Inflammatory macrophage treated with lipopolysaccharide for 4 hours (primary cell): ENCODE measurements around the gene FOXJ2.
A peak's percentile ranks its signal among the peaks of the same experiment; 100 is the strongest.
"Not testable (repeated sequence)": the region's sequence is repeated elsewhere in the genome, so short reads cannot be mapped to it uniquely, and the experiment has no call there.

Experiments used
- DNase-seq: peaks from one replicate; pipeline ENCODE4 v3.0.0-alpha.2; 2020

The FOXJ2 gene

GRCh38 chr12:8032242-8033152 is at the start of gene FOXJ2:
Gene FOXJ2, plus strand, starts transcription at chr12:8032716. Its CDS starts 7,117 bp downstream, at chr12:8039833.
- DNase-seq: peak; percentile 70

- DNase-seq: not testable (repeated sequence)
Observed at GRCh38 chr12:7983019-7983418, 49.5 kb upstream of the FOXJ2 start.

GRCh38 chr12:7983460-7983859 is 49.1 kb upstream of the FOXJ2 start:
- not testable (repeated sequence) for DNase-seq

- DNase-seq: no peak
Observed at GRCh38 chr12:7984900-7985299, 47.6 kb upstream of the FOXJ2 start.

- DNase-seq: no peak
Observed at GRCh38 chr12:7985802-7986418, 46.6 kb upstream of the FOXJ2 start.

DNA sequence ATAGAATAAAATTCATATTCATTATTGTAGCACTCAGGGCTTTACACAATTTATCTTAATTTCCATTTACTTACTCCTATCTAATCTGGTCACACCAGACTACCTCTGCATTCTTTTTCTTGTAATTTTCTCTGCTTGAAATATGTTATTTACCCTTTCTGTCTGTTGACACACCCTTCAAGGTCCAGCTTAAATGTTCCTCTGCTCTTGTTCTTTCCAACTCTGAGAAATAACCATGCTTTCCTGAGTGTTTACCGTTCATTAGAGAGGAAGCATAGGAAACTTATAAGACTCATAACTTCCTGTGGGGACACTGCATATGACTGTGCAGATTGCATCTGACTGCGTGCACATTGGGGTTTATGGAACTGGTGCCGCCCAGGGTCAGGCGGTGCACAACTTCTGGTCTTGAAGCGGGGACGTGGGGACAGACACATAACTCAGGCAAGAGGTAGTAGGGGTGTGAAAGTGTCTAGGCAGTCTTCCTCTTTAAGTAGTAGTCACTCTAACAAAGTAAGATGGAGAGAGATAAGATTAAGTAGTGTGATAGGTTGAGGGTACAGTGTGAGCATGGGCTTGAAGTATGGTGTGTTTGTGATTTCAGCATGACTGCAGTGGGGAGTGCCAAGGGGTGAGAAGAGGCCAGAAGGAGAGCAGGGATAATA is 42.6 kb upstream of the FOXJ2 start:
- peak; percentile 97 for DNase-seq

GRCh38 chr12:7991535-7991934 is 41.0 kb upstream of the FOXJ2 start:
- DNase-seq: no peak

- peak; percentile 17 for DNase-seq
Observed at GRCh38 chr12:7994731-7995205, 37.7 kb upstream of the FOXJ2 start.

- DNase-seq: peak; percentile 98
Observed at GRCh38 chr12:7995266-7995963, 37.1 kb upstream of the FOXJ2 start.

GRCh38 chr12:8000827-8001226 is 31.7 kb upstream of the FOXJ2 start:
- DNase-seq: not testable (repeated sequence)

DNA sequence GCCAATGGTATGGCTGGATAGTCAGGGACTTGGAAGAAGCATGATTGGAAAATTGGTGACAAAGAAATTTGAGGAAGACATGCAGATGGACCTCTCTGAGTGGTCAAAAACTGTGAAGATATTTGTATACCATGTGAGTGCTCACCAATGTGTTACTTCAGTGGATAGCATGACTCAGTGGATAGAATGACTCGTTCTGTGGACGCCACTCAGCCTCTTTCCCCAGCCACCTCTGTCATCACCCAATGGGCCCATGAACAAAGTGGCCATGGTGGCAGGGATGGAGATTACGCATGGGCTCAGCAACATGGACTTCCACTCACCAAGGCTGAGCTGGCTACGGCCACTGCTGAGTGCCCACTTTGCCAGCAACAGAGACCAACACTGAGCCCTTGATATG is 31.0 kb upstream of the FOXJ2 start:
- DNase-seq: peak; percentile 60

- not testable (repeated sequence) for DNase-seq
Observed at GRCh38 chr12:8004897-8005296, 27.6 kb upstream of the FOXJ2 start.

DNA sequence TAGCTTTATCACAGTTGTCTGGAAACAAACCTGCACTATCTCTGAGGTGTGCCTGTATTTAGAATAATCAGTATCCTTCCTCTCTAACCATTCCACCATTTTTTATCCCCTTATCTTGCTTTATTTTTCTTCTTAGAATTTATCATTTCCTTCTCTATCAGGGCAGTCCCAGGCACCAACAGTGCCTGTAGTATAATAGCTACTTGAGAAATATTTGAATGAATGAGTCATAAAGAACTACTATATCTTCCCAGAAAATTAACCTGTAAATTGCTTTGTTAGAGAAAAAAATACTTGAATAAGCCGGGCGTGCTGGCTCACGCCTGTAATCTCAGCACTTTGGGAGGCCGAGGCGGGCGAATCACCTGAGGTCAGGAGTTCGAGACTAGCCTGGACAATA is 21.2 kb upstream of the FOXJ2 start:
- DNase-seq: no peak

- DNase-seq: no peak
Observed at GRCh38 chr12:8012651-8013309, 19.7 kb upstream of the FOXJ2 start.

GRCh38 chr12:8014836-8015235 is 17.7 kb upstream of the FOXJ2 start:
- no peak for DNase-seq

DNA sequence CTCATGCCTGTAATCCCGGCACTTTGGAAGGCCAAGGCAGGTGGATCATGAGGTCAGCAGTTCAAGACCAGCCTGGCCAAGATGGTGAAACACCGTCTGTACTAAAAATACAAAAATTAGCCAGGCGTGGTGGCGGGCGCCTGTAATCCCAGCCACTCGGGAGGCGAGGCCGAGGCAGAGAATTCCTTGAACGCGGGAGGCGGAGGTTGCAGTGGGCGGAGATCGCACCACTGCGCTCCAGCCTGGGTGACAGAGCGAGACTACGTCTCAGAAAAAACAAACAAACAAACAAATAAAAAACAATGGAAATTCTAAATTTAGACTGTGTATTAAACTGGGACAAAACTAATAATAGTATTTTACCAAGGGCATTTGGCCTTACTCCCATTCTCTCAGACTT is 14.3 kb upstream of the FOXJ2 start:
- not testable (repeated sequence) for DNase-seq

DNA sequence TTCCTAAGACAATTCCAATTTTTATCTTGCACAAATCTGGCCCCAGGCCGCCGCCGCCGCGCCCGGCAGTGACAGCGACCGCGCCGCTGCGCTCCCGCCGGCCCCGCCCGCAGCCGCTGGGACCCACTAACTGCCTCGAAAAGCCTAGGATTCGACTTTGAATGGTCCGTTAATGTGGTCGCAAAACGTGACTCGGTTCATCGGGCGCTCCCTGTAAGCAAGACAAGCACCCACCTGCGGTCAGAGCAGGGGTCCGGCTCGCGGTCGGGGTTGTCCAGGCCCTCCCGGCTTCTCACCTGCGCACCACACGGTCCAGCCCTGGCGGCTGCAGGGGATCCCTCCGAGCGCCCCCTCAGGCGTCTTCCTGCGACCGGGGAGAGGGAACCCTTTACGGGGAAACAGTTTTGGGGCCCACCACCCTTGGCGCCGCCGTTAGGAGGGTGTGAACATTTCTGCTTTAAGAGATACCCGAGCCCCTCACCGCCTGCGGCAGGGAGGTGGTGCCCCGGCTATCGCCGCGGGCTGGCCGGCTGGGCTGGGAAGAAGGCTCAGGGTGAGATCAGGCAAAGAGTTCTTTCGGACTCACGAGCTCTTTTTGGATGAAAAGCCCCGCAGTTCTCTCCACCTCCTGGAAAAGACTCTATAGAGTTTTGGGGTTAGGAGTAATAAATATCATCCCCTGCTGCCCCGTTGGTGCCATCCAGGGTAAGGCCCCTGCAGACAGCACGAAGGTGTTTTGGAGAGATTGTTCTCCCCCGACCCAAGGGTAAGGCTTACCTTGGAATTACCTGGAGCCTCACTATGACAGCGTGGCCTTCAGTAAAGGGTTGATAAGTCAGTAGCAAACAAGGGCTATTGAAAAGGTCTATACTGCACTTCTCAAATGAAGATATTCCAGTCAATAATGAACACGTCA is 13.6 kb upstream of the FOXJ2 start:
- DNase-seq: no peak

DNA sequence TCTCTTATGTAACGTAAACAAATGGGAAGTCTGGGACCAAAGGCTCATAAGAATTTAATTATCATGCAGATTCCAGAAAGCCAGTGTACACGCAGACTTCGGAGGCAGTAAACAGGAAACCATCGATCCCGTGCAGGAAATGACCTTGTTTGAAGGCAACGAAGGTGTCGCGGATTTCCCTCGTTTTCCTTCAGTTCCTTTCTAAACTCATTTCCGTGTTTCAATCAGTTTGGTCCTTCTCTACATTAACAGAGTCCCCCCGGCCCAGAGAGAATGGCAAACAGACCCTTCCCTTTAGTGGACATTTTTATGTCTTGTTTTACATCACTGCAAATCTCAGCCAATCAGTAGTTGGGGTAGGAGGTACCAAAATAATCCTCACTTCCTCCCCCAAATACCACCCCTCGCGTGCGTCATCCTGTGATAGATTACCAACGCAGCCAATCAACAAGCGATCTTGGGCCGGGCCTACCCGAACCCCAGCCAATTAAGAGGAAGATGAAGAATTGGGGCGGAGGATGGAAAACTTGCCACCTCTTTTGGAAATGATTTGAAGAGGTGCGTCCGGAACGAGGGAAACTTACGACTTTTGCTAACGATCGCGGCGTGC is 6.1 kb upstream of the FOXJ2 start:
- peak; percentile 98 for DNase-seq

DNA sequence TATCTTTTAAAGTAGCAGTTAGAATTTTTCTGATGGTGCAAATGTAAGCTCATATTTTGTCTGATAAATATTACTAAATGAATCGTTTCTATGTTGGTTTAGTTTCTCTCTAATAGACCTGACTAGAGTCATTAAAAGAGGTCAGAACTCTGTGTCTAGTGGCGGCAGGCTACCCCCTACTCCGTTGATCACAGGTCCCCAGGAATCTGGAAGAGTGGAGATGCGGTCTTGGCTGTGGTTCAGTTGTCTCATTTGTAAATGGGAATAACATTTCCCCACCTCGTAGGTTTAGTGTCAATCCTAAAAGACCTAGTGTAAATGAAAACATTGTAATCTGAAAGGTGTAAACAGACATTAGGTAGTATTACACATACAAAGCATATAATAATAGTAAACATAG is 4.7 kb upstream of the FOXJ2 start:
- no peak for DNase-seq

GRCh38 chr12:8028267-8028666 is 4.2 kb upstream of the FOXJ2 start:
- no peak for DNase-seq

GRCh38 chr12:8030189-8030588 is 2.3 kb upstream of the FOXJ2 start:
- no peak for DNase-seq
